ENCODE data around the gene DENND10.

GRCh38 chr10:119120875-119121274, 17.0 kb downstream of the DENND10 start:
- TF ChIP-seq POLR2A (IDR thresholded peaks at IDR 0.05; ENCODE audit: low read length) (no peak), GATA1 (IDR thresholded peaks at IDR 0.05; ENCODE audit: low read depth, low read length) (no peak)
